Naive thymus-derived CD4-positive, alpha-beta T cell (primary cell): ENCODE data around the gene PGC. TPM values are rescaled to one million over a fixed set of nuclear protein-coding genes. Genes with fewer than 3 reads are reported as not detected.

ENCODE experiments used
- ATAC-seq: fragments of 150-1000 bp; cut with Tn5 transposase; 2 replicates; pipeline ENCODE4 v1.10.0; 2021; ENCODE audit warnings: mild to moderate bottlenecking, moderate library complexity
- CTCF ChIA-PET: fragments of 350-600 bp; sonication (Branson Sonifier 250); formaldehyde crosslinking; loops from one replicate; lab custom pipeline; 2021; ENCODE audit warnings: antibody characterized with exemption; lab: Charles Lee
- POLR2A ChIA-PET: fragments of 350-600 bp; sonication (Branson Sonifier 250); formaldehyde crosslinking; loops from one replicate; lab custom pipeline; 2021; ENCODE audit warnings: antibody characterized with exemption, inconsistent platforms; lab: Charles Lee
- DNase-seq, 9 donors: peaks; one replicate each; pipeline versions ENCODE4 v3.0.0 to v3.0.0-alpha.2; 2020 to 2022; ENCODE audit warnings: mixed read lengths in 1 of 9
- H3K27ac ChIP-seq: one replicate; pipeline ENCODE4 v1.7.0; 2013; ENCODE audit warnings: mild to moderate bottlenecking, low read depth, low read length, moderate library complexity
- H3K27me3 ChIP-seq, 2 donors: one replicate each; pipeline ENCODE4 v1.7.0; 2013; ENCODE audit warnings: low read length in 2 of 2, mild to moderate bottlenecking in 2 of 2, moderate library complexity in 2 of 2; ENCODE audit not compliant: control insufficient read depth in 2 of 2, insufficient read depth in 2 of 2
- H3K36me3 ChIP-seq, 3 experiments: 1 replicate in 2 of 3; 2 replicates in 1 of 3; pipeline ENCODE4 v1.7.0; 2013; ENCODE audit warnings: low read length in 3 of 3, mild to moderate bottlenecking in 3 of 3, moderate library complexity in 1 of 3; ENCODE audit not compliant: insufficient read depth in 3 of 3, control insufficient read depth in 2 of 3
- H3K4me1 ChIP-seq, 2 donors: one replicate each; pipeline ENCODE4 v1.7.0; 2013; ENCODE audit warnings: low read length in 2 of 2, mild to moderate bottlenecking in 2 of 2, moderate library complexity in 1 of 2; ENCODE audit not compliant: control insufficient read depth in 2 of 2, insufficient read depth in 2 of 2
- H3K4me3 ChIP-seq: 2 replicates; pipeline ENCODE4 v1.7.0; 2013; ENCODE audit warnings: mild to moderate bottlenecking, low read length
- H3K9me3 ChIP-seq, 3 experiments: 1 replicate in 2 of 3; 2 replicates in 1 of 3; pipeline ENCODE4 v1.7.0; 2013; ENCODE audit warnings: low read length in 3 of 3; ENCODE audit not compliant: control insufficient read depth in 2 of 3
- H3K27ac Mint-ChIP-seq, 9 donors: one replicate each; pipeline ENCODE4 v1.8.0; 2020 to 2022; ENCODE audit warnings: mixed read lengths in 9 of 9, mild to moderate bottlenecking in 8 of 9, moderate library complexity in 5 of 9, inconsistent platforms in 2 of 9
- H3K27me3 Mint-ChIP-seq, 5 donors: one replicate each; pipeline ENCODE4 v1.8.0; 2021 to 2022; ENCODE audit warnings: mixed read lengths in 5 of 5, mild to moderate bottlenecking in 1 of 5
- H3K36me3 Mint-ChIP-seq, 5 donors: one replicate each; pipeline ENCODE4 v1.8.0; 2020 to 2022; ENCODE audit warnings: mixed read lengths in 5 of 5, mild to moderate bottlenecking in 3 of 5, inconsistent platforms in 1 of 5
- H3K4me1 Mint-ChIP-seq, 7 donors: one replicate each; pipeline ENCODE4 v1.8.0; 2020 to 2022; ENCODE audit warnings: mixed read lengths in 7 of 7, mild to moderate bottlenecking in 3 of 7, inconsistent platforms in 1 of 7
- H3K4me3 Mint-ChIP-seq, 10 donors: one replicate each; pipeline ENCODE4 v1.8.0; 2020 to 2022; ENCODE audit warnings: mild to moderate bottlenecking in 10 of 10, mixed read lengths in 10 of 10, moderate library complexity in 6 of 10, inconsistent platforms in 2 of 10
- H3K9me3 Mint-ChIP-seq, 11 donors: one replicate each; pipeline ENCODE4 v1.8.0; 2020 to 2022; ENCODE audit warnings: mixed read lengths in 11 of 11, mild to moderate bottlenecking in 4 of 11, inconsistent platforms in 1 of 11, moderate library complexity in 1 of 11
- intact Hi-C, 2 donors: fragments of 100-400 bp; cut with micrococcal nuclease; formaldehyde crosslinking; loops; one replicate each; pipeline ENCODE4 v1.15.1; 2023
- polyA plus RNA-seq, 2 donors: library from polyadenylated mRNA; unstranded; fragments of 300-500 nt; fragmentation: Illumina TruSeq; gene quantifications; one replicate each; pipeline ENCODE4 v1.2.3, GENCODE V29; 2021
- total RNA-seq, 6 experiments: library from RNA in 5 of 6; stranded (reverse) in 5 of 6; gene quantifications; 1 replicate in 5 of 6; 2 replicates in 1 of 6; pipeline ENCODE4 v1.2.3 and lab custom pipeline; 2021 to 2026

PGC gene
- total and polyA plus RNA-seq, 7 experiments from 2014 or later, result not detected

DNA sequence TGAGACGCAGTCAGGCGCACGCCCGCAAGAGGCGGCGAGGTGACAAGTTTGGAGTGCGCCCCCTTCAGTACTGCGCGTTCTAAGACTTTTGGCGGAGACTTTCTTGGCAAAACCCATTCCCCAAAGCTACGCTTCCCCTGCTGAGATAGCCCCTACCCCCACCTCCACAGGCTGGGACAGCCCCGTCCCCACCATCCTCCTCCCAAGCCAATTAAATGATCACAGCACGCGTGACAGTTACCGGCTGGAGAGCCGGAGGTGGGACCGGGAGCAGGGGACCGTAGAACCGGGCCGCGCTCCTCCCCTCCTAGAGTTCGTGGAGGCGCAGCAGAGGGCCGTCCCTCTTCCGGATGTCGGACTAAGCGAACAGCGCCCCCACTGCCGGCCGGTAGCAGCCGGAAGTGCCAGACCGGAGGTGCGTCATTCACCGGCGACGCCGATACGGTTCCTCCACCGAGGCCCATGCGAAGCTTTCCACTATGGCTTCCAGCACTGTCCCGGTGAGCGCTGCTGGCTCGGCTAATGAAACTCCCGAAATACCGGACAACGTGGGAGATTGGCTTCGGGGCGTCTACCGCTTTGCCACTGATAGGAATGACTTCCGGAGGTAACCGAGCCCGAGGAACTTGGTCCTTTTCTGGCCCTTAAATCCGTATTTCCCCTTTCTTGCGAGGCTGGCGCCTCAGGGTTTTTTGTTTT is 40.2 kb upstream of the PGC start, which contains the start of gene TOMM6:
TSS of gene TOMM6 (plus strand) at position 476 of the 699 bp plus-strand sequence. CDS start at position 480, 4 bp downstream.
- H3K4me3 ChIP-seq, result peak within 1 kb of the TSS; percentile 97
- POLR2A ChIA-PET, result interaction anchor here (0.6 to 5.1 kb wide), 25 partner anchors 9 to 1092 kb away, joined by 3 to 79 read pairs (median 4); partner anchors contain the start of genes BYSL, MED20, NFYA and OARD1
- Mint-ChIP-seq H3K27ac (peak within 1 kb of the TSS; percentile 95 to 99 (median 98)), H3K4me1 (peaks cover 8 to 29% (median 17%) of the 10 kb centered on the region in 7 donors), H3K9me3 (no peaks in the 10 kb centered on the region), H3K27me3 (peaks cover 0 to 14% (median 0%) of the 10 kb centered on the region in 5 donors), H3K4me3 (peak within 1 kb of the TSS; percentile 91 to 99 (median 97)), H3K36me3 (peaks cover 4 to 20% (median 14%) of the 10 kb centered on the region in 5 donors)
- intact Hi-C loops, result loop anchor here (1.0 to 10.0 kb wide), 25 partner anchors 8 to 1841 kb away; partner anchors contain the start of genes BYSL (in 2 of the 2), FRS3 (in 2 of the 2), MED20 (in 2 of the 2) and MRPS10 (in 2 of the 2)
- peaks cover 6 to 9% of the 10 kb centered on the region in 2 donors for H3K4me1 ChIP-seq
- ATAC-seq (peak; percentile 88), DNase-seq (peak; percentile 87 to 96 (median 94))
- no peaks in the 10 kb centered on the region for H3K9me3 ChIP-seq
- H3K27me3 ChIP-seq, result no peaks in the 10 kb centered on the region
- CTCF ChIA-PET, result interaction anchor here (0.6 to 5.3 kb wide), 24 partner anchors 10 to 867 kb away, joined by 3 to 49 read pairs (median 4); partner anchors contain the start of genes BYSL, MED20, TFEB and UBR2
- H3K27ac ChIP-seq, result peak within 1 kb of the TSS; percentile 89
- peaks cover 2 to 38% (median 4%) of the 10 kb centered on the region in 3 experiments for H3K36me3 ChIP-seq

DNA sequence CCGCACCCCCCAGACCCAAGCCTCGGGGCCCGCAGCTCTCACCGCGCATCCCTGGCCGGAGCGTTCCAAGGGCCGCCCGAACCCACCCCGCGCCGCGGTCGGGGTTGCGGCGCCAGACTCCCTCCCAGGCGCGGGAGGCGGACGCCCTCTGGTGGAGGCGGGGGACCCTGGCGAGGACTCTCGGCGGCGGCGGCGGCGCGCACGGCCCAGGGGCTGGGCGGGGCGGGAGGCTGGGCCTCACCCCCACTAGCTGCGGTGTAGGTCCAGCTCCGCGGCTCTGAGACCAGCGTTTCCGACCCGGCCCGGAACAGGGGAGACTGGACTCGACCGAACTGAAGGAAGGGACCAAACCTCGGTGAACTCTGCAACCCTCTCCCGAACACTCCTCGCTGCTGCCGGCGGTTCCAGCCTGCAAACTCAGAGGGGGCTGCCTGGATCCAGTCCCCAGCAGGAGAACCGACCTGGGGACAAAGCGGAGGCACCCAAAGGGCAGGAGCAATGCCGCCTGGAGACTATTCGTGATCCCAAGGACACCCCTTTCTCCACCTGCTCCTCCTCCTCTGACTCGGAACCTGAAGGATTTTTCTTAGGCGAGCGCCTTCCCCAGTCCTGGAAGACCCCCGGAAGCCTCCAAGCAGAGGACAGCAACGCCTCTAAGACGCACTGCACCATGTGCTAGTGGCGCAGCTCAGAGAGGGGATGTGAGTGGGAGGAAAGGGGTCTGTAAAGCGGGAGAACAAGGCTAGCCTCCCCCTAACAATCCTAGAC is 39.4 kb upstream of the PGC start:
- Histone ChIP-seq H3K4me3 (peak overlapping the region; percentile 97), H3K27me3 (no peaks in the 10 kb centered on the region), H3K36me3 (peaks cover 0 to 31% (median 4%) of the 10 kb centered on the region in 3 experiments), H3K4me1 (peaks cover 6 to 9% of the 10 kb centered on the region in 2 donors), H3K27ac (peak overlapping the region; percentile 89), H3K9me3 (no peaks in the 10 kb centered on the region)
- peak overlapping the region; percentile 91 to 99 (median 97) for H3K4me3 Mint-ChIP-seq
- DNase-seq (peak; percentile 73 to 95 (median 86)), ATAC-seq (peak; percentile 83)
- CTCF ChIA-PET, result interaction anchor here (0.6 to 5.3 kb wide), 19 partner anchors 9 to 761 kb away, joined by 3 to 49 read pairs (median 4); partner anchors contain the start of genes BYSL, MED20 and TFEB
- no peaks in the 10 kb centered on the region for H3K9me3 Mint-ChIP-seq
- H3K27ac Mint-ChIP-seq, result peak overlapping the region; percentile 95 to 99 (median 98)
- intact Hi-C loops, result loop anchor here (1.0 to 10.0 kb wide), 26 partner anchors 7 to 1842 kb away; partner anchors contain the start of genes BYSL (in 2 of the 2), FRS3 (in 2 of the 2), MED20 (in 2 of the 2) and MRPS10 (in 2 of the 2)
- peaks cover 0 to 18% (median 0%) of the 10 kb centered on the region in 5 donors for H3K27me3 Mint-ChIP-seq
- POLR2A ChIA-PET, result interaction anchor here (0.9 to 5.1 kb wide), 18 partner anchors 8 to 1093 kb away, joined by 3 to 79 read pairs (median 6); partner anchors contain the start of genes BYSL, MED20, NFYA and OARD1
- peaks cover 4 to 14% (median 12%) of the 10 kb centered on the region in 5 donors for H3K36me3 Mint-ChIP-seq
- H3K4me1 Mint-ChIP-seq, result peaks cover 8 to 29% (median 19%) of the 10 kb centered on the region in 7 donors

DNA sequence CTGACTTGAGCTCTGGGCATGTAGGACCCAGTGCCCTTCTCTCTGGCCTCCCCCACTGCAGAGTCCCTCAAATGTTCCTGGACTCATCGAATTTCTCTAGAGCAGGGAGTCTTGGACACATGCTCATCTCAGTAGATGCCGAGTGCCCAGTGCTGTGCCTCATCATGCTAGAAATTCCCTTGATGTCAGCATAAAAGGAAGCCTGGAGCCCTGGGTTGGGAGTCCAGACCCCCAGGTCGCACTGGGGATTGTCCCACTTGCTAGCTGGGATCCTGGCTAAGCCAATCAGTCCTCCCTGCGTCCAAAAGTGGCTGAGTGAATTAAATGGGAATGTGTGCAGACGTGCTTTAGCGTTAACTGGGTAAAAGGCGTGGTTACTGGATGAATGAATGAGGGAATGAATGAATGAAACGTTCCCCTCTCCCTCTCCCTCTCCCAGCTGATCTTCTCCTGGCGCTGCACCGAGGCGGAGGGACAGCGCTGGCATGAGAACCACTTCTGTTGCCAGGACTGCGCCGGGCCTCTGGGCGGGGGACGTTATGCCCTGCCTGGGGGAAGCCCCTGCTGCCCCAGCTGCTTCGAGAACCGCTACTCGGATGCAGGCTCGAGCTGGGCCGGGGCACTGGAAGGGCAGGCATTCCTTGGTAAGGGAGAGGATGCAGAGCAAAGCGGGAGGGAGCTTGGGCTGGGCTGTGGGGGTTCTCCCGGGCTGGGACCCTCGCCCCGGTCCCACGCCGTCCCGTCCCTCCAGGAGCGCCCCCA is 38.7 kb upstream of the PGC start:
- Mint-ChIP-seq H3K36me3 (peaks cover 4 to 11% (median 9%) of the 10 kb centered on the region in 5 donors), H3K9me3 (no peaks in the 10 kb centered on the region), H3K4me1 (peaks cover 12 to 35% (median 24%) of the 10 kb centered on the region in 7 donors), H3K4me3 (peak overlapping the region; percentile 75 to 99 (median 96)), H3K27me3 (peaks cover 0 to 24% (median 0%) of the 10 kb centered on the region in 5 donors), H3K27ac (peak overlapping the region in 4 of 9 donors; percentile 42 to 87 (median 62))
- intact Hi-C loops, result loop anchor here (1.0 to 10.0 kb wide), 11 partner anchors 103 to 1843 kb away; partner anchors contain the start of genes GTPBP2 (in 1 of the 2), KLC4 (in 1 of the 2), MRPL2 (in 1 of the 2) and MRPS10 (in 1 of the 2)
- peak in 1 of 9 donors; percentile 22 for DNase-seq
- peak overlapping the region; percentile 97 for H3K4me3 ChIP-seq
- H3K36me3 ChIP-seq, result peaks cover 0 to 28% (median 4%) of the 10 kb centered on the region in 3 experiments
- H3K27me3 ChIP-seq, result no peaks in the 10 kb centered on the region
- no peak for ATAC-seq
- H3K27ac ChIP-seq, result peak overlapping the region; percentile 33
- H3K9me3 ChIP-seq, result no peaks in the 10 kb centered on the region
- POLR2A ChIA-PET, result interaction anchor here (1.3 to 5.1 kb wide), 4 partner anchors 52 to 1094 kb away, joined by 3 to 79 read pairs (median 12); partner anchors contain the start of genes RPL7L1 and TAF8
- CTCF ChIA-PET, result interaction anchor here (0.6 to 5.3 kb wide), 11 partner anchors 8 to 429 kb away, joined by 3 to 49 read pairs (median 4); partner anchors contain the start of genes BYSL, MED20 and TFEB
- peaks cover 6 to 10% of the 10 kb centered on the region in 2 donors for H3K4me1 ChIP-seq

DNA sequence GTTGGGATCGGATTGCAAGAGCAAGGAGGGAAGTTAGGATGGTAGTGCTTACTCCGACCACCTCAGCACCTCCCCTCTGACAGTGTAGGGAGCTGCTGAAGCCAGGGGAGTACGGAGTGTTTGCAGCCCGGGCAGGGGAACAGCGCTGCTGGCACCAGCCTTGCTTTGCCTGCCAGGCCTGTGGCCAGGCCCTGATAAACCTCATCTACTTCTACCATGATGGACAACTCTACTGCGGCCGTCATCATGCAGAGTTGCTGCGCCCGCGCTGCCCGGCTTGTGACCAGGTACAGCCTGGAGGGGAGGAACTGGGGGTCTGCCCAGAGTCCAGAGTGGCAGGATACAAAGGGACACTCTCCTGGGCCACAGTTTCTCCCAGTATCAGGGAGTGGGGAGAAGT is 38.1 kb upstream of the PGC start:
- no peak overlapping the region for H3K4me3 ChIP-seq
- POLR2A ChIA-PET, result interaction anchor here (5.1 kb wide), 1 partner anchor 263 kb away, joined by 79 read pairs; the partner anchor contains the start of gene TAF8
- intact Hi-C loops, result loop anchor here (5.0 to 10.0 kb wide), 3 partner anchors 152 to 1387 kb away; partner anchors contain the start of gene SRF (in 1 of the 2)

DNA sequence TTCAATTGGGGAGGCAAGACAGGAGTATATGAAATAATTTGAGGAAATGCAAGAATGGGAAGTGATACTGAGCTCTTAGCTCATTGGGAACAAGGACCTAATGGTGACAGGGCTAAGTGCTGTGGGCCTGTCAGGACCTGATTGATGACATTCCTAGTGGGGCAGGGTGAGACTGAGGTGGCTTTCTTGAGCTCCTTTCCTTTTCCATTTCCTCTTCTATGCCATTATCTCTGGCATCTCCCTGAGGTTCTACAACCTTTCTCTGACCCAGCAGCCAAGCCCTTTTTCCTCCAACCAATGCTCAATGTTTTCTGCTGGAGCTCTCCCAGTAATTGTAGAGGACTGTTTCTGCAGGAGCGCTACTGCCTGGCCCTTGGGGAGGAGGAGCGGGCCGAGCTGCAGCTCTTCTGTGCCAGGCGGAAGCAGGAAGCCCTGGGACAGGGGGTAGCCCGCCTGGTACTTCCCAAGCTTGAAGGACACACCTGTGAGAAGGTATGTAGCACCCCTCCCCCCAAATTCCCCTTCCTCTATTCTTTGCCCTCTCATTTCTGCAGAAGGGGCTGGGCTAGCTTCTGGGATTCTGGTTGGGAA is 37.5 kb upstream of the PGC start:
- Histone ChIP-seq H3K4me3 (no peak overlapping the region), H3K27me3 (no peaks in the 10 kb centered on the region), H3K9me3 (no peaks in the 10 kb centered on the region), H3K4me1 (peaks cover 6 to 12% of the 10 kb centered on the region in 2 donors), H3K27ac (no peak overlapping the region), H3K36me3 (peaks cover 0 to 16% (median 4%) of the 10 kb centered on the region in 3 experiments)
- DNase-seq (no peak), ATAC-seq (no peak)
- Mint-ChIP-seq H3K4me3 (peak overlapping the region; percentile 1 to 99 (median 59)), H3K36me3 (peaks cover 0 to 8% (median 3%) of the 10 kb centered on the region in 5 donors), H3K9me3 (no peaks in the 10 kb centered on the region), H3K4me1 (peaks cover 9 to 32% (median 23%) of the 10 kb centered on the region in 7 donors), H3K27me3 (peaks cover 0 to 24% (median 0%) of the 10 kb centered on the region in 5 donors), H3K27ac (peak overlapping the region in 2 of 9 donors; percentile 19 to 25)
- ChIA-PET CTCF (interaction anchor here (0.8 to 5.3 kb wide), 5 partner anchors 10 to 430 kb away, joined by 3 to 49 read pairs (median 3); no protein-coding TSS in a partner anchor), POLR2A (interaction anchor here (0.5 to 5.1 kb wide), 3 partner anchors 50 to 1610 kb away, joined by 3 to 79 read pairs (median 3); partner anchors contain the start of gene TAF8)
- intact Hi-C loops, result loop anchor here (5.0 to 10.0 kb wide), 4 partner anchors 153 to 1388 kb away; partner anchors contain the start of gene SRF (in 1 of the 2)

More for the DNA sequence above, 38.1 kb upstream of the PGC start:
- DNase-seq (no peak), ATAC-seq (no peak)
- Histone ChIP-seq H3K27ac (no peak overlapping the region), H3K27me3 (no peaks in the 10 kb centered on the region), H3K4me1 (peaks cover 6 to 12% of the 10 kb centered on the region in 2 donors), H3K9me3 (no peaks in the 10 kb centered on the region), H3K36me3 (peaks cover 0 to 22% (median 4%) of the 10 kb centered on the region in 3 experiments)
- peak overlapping the region in 8 of 10 donors; percentile 35 to 99 (median 94) for H3K4me3 Mint-ChIP-seq
- no peaks in the 10 kb centered on the region for H3K9me3 Mint-ChIP-seq
- peaks cover 0 to 24% (median 0%) of the 10 kb centered on the region in 5 donors for H3K27me3 Mint-ChIP-seq
- peaks cover 4 to 11% (median 9%) of the 10 kb centered on the region in 5 donors for H3K36me3 Mint-ChIP-seq
- H3K27ac Mint-ChIP-seq, result peak overlapping the region in 1 of 9 donors; percentile 19
- CTCF ChIA-PET, result interaction anchor here (0.8 to 5.3 kb wide), 5 partner anchors 51 to 429 kb away, joined by 3 to 49 read pairs (median 7); partner anchors contain the start of genes BYSL and MED20
- peaks cover 13 to 36% (median 27%) of the 10 kb centered on the region in 7 donors for H3K4me1 Mint-ChIP-seq
